GM19328 (cell line): ENCODE data around the gene RBM4.

Experiments
- ATAC-seq: cut with Tn5 transposase; IDR thresholded peaks from one replicate; pipeline ENCODE4 v1.9.1; 2021; ENCODE audit warnings: mild to moderate bottlenecking, moderate library complexity; ENCODE audit not compliant: unreplicated experiment

RBM4 gene

DNA sequence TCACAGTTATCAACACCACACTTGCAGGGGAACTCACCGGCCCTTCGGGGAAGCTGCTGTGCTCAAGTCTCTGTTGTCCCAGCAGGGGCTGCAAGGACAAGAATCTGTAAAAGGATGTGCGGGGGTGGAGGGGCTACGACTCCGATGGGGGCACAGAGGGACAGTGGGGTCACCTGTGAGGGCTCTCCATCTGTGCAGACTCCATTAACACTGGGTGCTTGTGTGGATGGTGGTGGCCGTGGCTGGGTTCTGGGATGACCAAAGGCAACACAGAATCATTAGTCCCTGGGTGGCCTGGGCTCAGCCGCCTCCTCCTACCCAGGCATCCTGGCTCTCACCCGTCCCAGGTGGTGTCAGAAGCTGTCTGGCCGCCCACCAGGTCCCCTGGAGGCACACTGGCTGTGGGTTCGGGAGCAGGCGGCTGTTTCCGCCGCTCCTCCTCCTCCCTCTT is 49.4 kb downstream of the RBM4 start:
- ATAC-seq = no peak

DNA sequence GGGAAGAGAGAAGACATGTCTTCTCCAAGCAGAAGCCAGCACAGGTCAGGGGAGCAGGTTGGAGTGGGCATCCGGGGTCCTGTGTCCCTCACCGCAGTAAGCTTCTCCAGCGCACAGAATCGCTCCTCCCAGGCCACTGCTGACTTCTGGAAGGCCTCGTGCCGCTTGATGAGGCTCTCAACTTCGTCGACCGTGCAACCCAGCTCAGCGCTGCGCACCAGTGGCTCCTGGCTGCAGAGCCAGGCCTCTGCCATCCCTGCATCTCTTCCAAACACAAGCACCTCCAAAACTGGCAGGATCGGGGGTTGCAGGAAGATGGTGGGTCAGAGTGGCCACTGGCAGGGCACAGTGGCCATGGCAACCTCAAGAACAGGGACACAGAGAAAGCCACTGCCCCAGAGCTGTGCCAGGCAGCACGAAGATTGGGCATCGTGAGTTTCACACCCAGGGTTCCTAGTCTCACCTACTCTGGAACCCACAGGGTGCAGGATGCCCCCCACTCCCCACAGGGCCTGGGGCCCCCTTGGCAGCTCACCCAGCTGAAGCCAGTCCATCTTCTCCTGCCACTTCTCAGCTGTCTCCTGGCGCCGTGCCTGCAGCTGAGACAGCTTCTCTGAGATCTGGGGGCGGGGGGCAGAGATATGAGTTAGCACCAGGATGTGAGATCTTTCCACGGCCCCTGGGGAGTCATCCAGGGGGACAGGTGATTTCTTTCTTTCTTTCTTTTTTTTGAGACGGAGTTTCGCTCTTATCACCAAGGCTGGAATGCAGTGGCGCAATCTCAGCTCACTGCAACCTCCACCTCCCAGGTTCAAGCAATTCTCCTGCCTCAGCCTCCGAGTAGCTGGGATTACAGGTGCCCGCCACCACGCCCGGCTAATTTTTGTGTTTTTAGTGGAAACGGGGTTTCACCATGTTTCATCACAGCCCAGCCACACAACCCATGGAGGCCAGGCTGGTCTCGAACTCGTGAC is 50.3 kb downstream of the RBM4 start:
- ATAC-seq = no peak

DNA sequence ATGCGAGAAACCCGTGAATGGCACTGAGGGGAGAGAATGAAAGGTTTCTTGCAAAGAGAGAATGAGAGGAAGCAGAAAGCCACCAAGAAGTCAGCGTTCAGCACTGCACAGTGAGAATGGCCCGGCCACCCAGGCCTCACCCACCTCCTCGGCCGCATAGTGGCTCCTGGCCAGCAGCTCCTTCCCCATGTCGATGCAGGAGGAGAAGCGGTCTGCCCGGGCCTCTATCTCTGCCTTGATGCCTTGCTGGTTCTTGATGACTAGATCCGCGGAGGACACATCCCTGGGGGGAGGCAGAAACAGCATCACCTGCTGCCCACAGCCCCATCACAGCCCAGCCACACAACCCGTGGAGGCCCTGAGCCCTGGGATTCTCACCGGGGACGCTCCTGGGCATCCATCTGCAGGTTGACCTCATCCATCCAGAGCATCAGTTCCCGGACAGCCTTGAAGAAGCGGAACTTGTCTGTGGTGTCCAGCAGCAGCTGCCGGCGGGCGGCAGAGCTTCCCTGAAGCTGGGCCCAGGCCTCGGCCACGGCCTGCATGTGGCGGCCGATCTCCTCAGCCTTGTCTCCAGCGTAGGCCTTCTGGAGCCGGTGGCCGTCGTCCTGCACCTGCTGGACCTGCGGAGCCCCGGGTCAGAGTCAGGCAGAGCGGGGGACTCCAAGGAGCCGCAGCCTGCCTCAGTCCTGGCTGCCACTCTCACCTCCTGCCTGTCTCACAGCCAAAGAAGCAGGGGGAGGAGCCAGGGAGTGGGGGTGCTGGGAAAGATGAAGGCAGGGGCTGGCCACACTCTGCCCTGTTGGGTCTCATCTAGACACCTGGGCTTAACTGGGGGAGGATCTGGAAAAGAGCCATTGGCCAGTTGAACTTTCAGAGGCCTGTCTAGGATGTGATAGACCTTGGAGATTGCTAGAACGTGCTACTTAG is 51.4 kb downstream of the RBM4 start:
- no peak for ATAC-seq

DNA sequence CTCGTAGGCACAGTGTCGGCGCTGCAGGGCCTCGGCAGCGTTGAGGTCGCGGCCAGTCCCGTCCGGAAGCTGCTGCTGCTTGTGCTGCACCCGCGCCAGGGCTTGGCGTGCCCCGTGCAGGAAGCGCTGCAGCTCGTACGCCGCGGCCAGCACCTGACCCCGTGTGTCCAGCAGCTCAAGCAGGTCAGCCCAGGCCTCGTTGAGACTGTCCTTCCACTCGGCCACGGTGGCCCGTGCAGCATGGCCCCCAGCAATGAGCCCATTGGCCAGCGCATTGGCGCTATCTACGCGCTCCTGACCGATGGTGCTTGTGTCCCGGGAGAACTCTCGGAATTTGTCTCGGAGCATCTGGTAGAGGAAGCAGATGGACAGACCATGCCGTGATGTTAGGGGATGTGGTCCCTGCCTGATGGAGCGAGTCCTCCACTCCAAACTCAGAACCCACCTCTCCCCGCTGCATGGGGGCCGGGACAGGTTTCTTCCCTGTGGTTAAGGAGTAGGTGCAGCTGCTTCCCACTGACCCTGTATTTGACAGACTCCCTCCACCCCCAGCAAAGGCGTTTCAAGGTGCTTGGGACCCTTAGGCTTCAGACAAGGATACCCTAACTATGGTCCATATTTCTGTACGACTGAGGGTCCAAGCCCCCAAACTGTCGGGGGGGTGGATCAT is 52.9 kb downstream of the RBM4 start:
- ATAC-seq = no peak

DNA sequence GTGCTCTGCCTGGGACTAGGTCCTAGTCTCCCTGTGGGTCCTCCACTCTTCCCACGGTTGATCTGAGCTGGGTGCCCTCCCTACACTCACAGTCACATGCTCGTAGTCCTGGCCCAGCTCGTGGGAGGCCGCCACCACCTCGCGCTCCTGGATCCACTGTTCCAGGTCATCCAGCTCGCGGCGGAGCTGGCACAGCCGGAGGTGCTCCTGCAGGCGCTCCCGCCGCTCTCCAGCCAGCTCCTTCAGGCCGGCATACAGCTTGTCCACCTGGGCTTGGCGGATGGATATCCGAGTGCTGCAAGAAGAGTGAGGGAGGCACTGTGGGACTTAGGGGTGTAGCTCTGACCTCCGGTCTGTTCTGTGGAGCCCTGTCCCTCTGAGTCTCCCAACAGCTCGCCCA is 53.9 kb downstream of the RBM4 start:
- ATAC-seq = no peak

DNA sequence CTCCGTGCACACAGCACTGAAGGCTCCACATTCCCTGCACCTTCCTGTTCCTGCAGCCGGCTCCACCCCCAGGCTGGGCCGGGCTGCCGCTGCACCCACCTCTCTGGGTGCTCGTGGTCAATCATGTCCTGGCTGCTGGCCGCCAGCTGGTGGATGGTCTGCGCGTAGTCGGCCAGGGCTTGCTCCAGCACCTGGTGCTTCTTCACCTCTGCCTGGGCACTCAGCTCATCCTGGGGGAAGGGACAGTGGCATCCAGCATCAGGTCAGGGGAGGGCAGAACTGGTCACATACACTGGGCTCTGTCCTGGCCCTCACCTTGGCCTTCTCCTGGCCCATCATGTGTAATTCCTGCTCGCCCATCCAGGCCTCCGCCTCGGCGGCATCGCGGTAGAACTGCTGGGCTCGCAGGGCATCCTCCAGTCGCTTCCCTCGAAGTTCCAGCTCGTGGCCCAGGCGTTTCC is 54.4 kb downstream of the RBM4 start:
- ATAC-seq = no peak

DNA sequence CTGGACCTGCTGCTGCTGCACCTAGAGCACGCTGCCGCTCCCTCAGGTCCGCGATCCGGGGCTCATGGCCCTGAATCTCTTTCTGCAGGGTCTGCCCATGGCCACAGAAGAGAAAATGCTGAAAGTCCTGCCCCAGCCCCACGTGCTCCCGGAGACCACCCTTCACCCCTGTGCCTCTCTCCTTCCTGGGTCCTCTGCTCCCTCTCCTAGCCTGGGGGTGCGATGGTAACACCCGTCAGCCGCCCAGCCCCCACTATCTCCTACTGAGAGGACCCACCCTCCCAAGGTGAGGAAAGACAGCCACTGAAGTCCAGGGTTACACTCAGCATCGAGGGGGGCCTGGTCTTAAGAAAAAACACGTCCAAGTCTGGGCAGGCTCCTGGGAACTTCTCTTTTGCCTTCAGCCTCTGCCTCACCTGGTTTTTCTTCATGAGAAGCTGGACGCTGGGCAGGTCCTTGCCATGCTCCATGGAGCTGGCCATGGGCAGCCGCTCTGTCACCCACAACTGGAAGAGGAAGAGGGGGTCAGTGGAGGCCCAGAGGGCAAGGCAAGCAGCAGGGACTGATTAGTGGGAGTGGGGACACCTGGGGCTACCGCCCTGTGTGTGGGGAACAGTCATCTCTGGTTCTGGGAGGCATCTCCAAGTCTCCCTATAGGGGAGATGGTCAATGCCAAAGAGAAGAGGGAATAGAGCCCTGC is 55.0 kb downstream of the RBM4 start:
- ATAC-seq = no peak

DNA sequence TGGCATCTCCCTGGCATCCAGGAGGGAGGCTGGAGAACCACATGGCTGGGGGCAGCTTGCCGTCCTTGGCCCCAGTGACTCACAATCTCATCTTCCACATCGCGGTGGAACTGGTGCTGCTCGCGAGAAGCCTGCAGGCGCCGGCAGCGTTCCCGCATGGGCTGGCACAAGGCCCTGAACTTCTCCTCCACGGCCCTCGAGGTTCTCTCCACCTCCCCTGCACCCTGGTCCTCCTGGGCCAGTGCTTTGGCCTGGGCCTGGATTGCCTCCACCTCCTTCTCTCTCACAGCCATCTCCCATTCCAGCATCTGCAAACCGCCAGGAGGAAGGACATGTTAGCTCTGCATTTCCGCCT is 55.5 kb downstream of the RBM4 start:
- ATAC-seq = no peak

DNA sequence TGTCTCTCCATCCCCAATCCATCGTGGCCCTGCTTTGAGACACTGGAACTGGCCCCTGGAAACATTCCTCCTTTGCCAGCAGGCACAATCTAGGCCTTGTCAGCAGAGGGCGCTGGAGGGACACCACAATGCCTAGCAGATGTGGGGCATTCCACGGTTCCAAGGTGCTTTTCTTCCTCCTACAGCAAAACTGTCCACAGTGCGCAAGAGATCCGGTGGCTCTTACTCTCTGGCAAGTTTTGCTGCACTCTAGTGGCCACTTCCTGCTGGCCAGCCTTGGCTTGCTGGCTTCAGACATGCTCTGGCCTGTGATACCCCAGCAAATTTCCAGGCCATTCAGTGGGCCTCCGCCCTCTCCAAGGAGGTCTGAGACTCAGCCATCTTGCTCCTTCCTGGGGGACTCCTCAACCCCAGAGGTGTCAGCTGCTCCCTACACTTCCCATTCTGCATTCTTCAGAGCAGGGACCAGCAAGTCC is 56.3 kb downstream of the RBM4 start:
- ATAC-seq = no peak
